GM10847 (cell line): Measurements from ENCODE around the gene ZNF618.

Source experiments
- POLR2A ChIP-seq: IDR thresholded peaks from 2 replicates; pipeline ENCODE4 v1.6.1; 2011; ENCODE audit not compliant: insufficient read length; ENCODE audit errors: extremely low read depth

The ZNF618 gene

GRCh38 chr9:114098936-114099668, 223.0 kb downstream of the ZNF618 start, which contains the start of gene KIF12:
Gene KIF12 (minus strand): TSS chr9:114099292. CDS start chr9:114099276, 16 bp downstream.
- no peak for TF ChIP-seq POLR2A

GRCh38 chr9:114099669-114100270, 223.7 kb downstream of the ZNF618 start:
- no peak for TF ChIP-seq POLR2A

- TF ChIP-seq POLR2A, result no peak
These were observed 224.4 kb downstream of the ZNF618 start for GRCh38 chr9:114100536-114100935.

- no peak for TF ChIP-seq POLR2A
These were observed 226.4 kb downstream of the ZNF618 start for GRCh38 chr9:114102484-114102883.

GRCh38 chr9:114105236-114105635, 229.1 kb downstream of the ZNF618 start:
- TF ChIP-seq POLR2A, result no peak
